IPS DF 19.7 (cell line): Measurements from ENCODE around the gene RGS6.

Source experiments
- DNase-seq: peaks from one replicate; pipeline ENCODE4 v3.0.0-alpha.2; 2013; ENCODE audit warnings: low read depth, low spot score

Gene RGS6

GRCh38 chr14:72164420-72165228 is 232.4 kb downstream of the RGS6 start:
- no peak for DNase-seq

GRCh38 chr14:72165229-72165698 is 233.0 kb downstream of the RGS6 start:
- DNase-seq: no peak

GRCh38 chr14:72169521-72169920 is 237.3 kb downstream of the RGS6 start:
- peak; percentile 42 for DNase-seq

DNA sequence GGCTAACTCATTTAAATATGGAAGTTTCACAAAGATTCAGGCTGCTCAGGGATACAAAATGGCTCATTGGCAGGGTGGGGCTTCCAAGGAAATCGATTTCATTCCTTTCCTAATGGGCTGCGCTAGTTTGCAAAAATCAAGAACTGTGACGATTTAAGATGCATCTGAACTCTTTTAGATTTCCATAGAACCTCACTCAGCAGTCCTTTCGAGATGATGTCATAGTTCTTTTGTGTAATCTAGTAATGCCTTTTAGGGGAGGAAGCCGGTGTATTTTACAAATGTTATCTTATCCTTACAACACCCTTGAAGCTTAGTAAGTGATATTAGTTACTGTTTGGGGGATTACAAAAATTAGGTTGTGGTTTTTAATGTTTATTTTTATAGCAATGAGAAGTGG is 239.8 kb downstream of the RGS6 start:
- no peak for DNase-seq

DNA sequence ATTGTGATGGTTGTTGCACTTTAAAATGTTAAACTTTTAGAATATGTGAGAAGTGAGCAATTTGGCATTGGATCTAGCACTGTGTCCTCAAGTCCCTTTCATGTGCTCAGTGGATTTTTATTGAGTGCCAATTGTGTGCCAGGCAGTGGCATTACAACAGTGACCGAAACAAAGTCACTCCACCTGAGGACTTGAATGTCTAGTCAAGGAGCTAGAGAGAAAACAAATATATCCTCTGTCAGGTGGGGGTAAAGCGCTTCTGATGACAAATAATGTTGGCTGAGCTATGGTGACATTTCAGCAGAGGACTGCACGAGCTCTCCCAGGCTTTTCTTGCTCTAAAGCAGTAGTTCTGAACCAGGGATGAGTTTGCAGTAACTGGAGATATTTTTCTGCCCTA is 240.4 kb downstream of the RGS6 start:
- no peak for DNase-seq

- no peak for DNase-seq
Measured at GRCh38 chr14:72173038-72173720, 240.9 kb downstream of the RGS6 start.

- DNase-seq: no peak
Measured at GRCh38 chr14:72177251-72177650, 245.0 kb downstream of the RGS6 start.

GRCh38 chr14:72178517-72178916 is 246.3 kb downstream of the RGS6 start:
- DNase-seq: no peak

GRCh38 chr14:72182708-72183432 is 250.6 kb downstream of the RGS6 start:
- DNase-seq: no peak

- DNase-seq: no peak
Measured at GRCh38 chr14:72183631-72184030, 251.4 kb downstream of the RGS6 start.

GRCh38 chr14:72186523-72186922 is 254.3 kb downstream of the RGS6 start:
- no peak for DNase-seq

GRCh38 chr14:72196237-72197015 is 264.2 kb downstream of the RGS6 start:
- DNase-seq: no peak

GRCh38 chr14:72201645-72202044 is 269.4 kb downstream of the RGS6 start:
- no peak for DNase-seq

DNA sequence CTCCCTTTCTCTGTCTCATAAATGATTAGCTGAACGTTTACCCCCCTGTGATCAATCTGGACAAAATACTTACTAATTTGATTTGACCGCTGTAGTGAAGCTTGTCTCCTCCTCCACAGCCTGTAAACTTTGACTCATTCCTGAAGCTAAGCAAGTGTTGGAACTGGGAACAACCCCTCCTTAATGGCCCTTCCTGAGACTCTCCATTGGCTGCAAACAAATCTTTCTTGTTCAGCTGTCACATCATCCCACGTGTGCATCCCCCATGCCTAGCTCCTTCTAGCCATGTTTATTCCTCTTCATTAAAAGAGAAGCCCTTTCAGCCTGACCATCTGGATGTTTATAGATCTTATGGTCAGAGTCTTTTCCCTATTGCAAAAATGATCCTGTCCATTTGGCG is 281.2 kb downstream of the RGS6 start:
- no peak for DNase-seq

DNA sequence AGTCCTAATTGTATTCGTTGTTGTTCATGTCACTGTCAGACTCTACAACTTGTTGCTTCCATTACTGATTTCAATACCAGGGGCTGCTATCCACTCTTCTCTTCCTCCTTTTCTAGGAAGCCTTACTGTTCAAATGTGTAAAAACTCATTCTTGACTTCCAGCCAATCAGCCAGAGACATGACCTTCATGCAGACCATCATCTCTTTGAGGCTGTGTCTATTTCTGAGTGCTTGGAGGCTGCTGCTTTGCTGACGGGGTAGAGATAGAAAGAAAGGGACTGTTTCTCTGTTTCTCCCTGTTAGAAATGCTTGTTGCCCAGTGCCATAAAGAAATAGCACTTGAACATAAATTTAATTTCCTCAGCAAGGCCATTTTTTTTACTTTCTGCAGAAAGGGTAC is 282.9 kb downstream of the RGS6 start:
- no peak for DNase-seq

DNA sequence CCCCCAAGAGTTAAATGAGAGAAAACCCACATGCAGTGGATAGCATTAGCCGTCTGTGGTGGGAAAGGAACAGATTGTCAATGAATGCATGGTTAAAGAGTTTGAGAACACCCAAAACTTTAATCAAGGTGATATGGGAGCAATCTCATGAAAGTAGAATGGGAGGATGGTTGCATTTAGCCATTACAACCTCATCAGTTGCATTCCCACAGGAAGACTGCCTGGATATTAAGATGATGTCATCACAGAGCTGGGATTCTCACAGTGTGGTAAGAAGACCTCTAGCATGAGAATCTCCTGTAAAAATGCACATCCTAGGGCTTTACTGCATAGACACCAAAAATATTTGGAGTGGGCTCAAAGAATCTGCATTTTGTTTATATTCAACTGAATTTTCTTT is 284.9 kb downstream of the RGS6 start:
- no peak for DNase-seq

GRCh38 chr14:72222046-72222445 is 289.8 kb downstream of the RGS6 start:
- no peak for DNase-seq

GRCh38 chr14:72236629-72237028 is 304.4 kb downstream of the RGS6 start:
- DNase-seq: no peak

DNA sequence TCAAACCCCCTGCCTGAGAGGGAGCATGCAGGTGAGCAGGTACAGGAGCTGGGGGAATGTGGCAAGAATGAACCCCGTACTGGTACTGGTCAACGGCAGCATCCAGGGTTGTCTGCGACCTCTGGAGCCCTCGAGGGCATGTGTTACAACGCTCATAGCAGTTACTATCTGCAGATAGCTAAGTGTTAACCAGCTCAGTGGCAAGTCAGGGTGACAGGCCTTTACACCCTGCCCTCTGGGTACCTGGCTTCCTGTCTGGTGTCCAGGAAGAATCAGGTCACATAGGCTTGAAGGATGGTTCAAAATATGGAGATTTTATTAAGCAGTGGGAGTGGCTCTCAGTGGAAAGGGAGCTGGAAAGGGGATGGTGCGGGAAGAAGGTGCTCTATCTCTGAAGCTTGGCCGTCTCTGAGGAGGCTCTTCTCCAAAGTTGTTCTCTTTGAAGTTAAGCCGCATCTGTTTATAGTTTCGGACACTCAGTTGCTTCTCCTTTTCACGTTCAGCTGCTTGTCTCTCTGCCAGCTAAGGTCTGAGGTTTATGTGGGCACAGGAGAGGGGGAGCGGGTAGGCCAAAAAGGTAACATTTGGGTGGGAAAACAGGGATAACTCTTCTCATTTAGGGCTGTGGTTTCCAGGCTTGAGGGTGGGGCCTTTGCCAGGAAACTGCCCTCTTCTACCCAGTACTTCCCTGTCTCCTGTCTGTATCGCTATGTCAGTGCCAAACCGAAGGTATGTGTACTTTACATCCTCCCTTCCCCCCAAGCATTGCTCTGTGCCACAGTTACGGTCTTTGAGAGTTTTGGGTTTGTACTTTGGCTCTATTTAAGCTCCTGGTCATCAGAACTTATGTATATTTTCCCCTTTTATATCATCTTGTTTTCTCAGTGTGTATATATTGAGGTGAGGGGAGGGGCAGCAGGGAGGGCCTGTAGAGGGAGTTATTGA is 305.8 kb downstream of the RGS6 start:
- no peak for DNase-seq
